ENCODE data around the gene KAT5.

KAT5 gene

DNA sequence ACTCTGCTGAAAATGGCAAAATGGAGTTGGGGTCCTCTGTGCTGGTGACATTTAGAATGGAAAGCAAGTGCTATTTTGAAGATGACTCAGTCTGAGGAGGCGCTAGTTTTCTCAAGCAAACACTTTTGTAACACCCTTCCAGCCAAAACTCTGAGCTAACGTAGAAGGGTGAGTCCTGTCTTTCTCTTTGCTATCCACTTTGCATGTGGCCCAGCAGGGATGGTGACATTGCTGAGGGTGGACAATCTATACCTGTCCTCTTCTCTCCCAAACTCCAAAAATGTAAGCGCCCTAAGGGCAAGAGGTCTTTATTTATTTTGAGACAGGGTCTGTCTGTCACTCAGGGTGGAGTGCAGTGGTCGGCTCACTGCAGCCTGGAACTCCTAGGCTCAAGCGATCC is 3.6 kb upstream of the KAT5 start:
- peaks cover 4 to 23% (median 15%) of the 10 kb centered on the region in 5 donors for H3K4me1 ChIP-seq (ENCODE audit: control insufficient read depth in 5 of 5, insufficient read depth in 5 of 5, low read length in 5 of 5)
- H3K4me3 ChIP-seq (ENCODE audit: low read depth in 1 of 5, low read length in 5 of 5): no peak overlapping the region
- H3K9me3 ChIP-seq (ENCODE audit: control insufficient read depth in 5 of 5, low read length in 5 of 5): no peaks in the 10 kb centered on the region
- no peak overlapping the region for H3K9ac ChIP-seq (ENCODE audit: low read length in 5 of 5)
- peaks cover 0 to 6% (median 4%) of the 10 kb centered on the region in 5 donors for H3K36me3 ChIP-seq (ENCODE audit: control insufficient read depth in 5 of 5, insufficient read depth in 5 of 5, low read length in 5 of 5)
- H3K27me3 ChIP-seq (ENCODE audit: control insufficient read depth in 5 of 5, insufficient read depth in 4 of 5, low read length in 5 of 5): no peaks in the 10 kb centered on the region
- H3K27ac ChIP-seq (ENCODE audit: low read depth, low read length): no peak overlapping the region

- H3K4me3 ChIP-seq (ENCODE audit: low read depth in 1 of 5, low read length in 5 of 5): no peak overlapping the region
- no peak overlapping the region for H3K9ac ChIP-seq (ENCODE audit: low read length in 5 of 5)
- peaks cover 0 to 18% (median 16%) of the 10 kb centered on the region in 5 donors for H3K36me3 ChIP-seq (ENCODE audit: control insufficient read depth in 5 of 5, insufficient read depth in 5 of 5, low read length in 5 of 5)
- H3K27me3 ChIP-seq (ENCODE audit: control insufficient read depth in 5 of 5, insufficient read depth in 4 of 5, low read length in 5 of 5): no peaks in the 10 kb centered on the region
- no peak overlapping the region for H3K27ac ChIP-seq (ENCODE audit: low read depth, low read length)
- peaks cover 4 to 23% (median 17%) of the 10 kb centered on the region in 5 donors for H3K4me1 ChIP-seq (ENCODE audit: control insufficient read depth in 5 of 5, insufficient read depth in 5 of 5, low read length in 5 of 5)
- no peaks in the 10 kb centered on the region for H3K9me3 ChIP-seq (ENCODE audit: control insufficient read depth in 5 of 5, low read length in 5 of 5)
Measured at GRCh38 chr11:65709661-65710060, 2.4 kb upstream of the KAT5 start.

DNA sequence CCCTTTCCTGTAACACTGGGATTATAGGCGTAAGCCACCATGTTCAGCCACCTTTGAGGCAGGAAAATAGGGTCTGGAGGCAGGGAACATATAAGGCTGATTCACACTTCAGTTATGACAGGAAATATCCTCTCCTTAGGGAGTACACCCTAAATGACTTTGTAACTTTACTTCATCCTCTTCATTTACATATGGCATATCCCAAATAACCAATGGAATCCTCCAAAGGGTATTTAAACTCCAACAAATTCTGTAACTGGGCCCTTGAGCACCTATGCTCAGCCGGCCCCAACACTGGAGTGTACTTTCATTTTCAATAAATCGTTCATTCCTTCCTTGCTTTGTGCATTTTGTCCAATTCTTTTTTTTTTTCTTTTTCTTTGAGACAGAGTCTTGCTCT is 1.6 kb upstream of the KAT5 start:
- H3K9ac ChIP-seq (ENCODE audit: low read length in 5 of 5): no peak overlapping the region
- H3K4me1 ChIP-seq (ENCODE audit: control insufficient read depth in 5 of 5, insufficient read depth in 5 of 5, low read length in 5 of 5): peaks cover 4 to 23% (median 17%) of the 10 kb centered on the region in 5 donors
- no peaks in the 10 kb centered on the region for H3K27me3 ChIP-seq (ENCODE audit: control insufficient read depth in 5 of 5, insufficient read depth in 4 of 5, low read length in 5 of 5)
- H3K36me3 ChIP-seq (ENCODE audit: control insufficient read depth in 5 of 5, insufficient read depth in 5 of 5, low read length in 5 of 5): peaks cover 0 to 25% (median 22%) of the 10 kb centered on the region in 5 donors
- H3K27ac ChIP-seq (ENCODE audit: low read depth, low read length): no peak overlapping the region
- H3K4me3 ChIP-seq (ENCODE audit: low read depth in 1 of 5, low read length in 5 of 5): no peak overlapping the region
- H3K9me3 ChIP-seq (ENCODE audit: control insufficient read depth in 5 of 5, low read length in 5 of 5): no peaks in the 10 kb centered on the region

DNA sequence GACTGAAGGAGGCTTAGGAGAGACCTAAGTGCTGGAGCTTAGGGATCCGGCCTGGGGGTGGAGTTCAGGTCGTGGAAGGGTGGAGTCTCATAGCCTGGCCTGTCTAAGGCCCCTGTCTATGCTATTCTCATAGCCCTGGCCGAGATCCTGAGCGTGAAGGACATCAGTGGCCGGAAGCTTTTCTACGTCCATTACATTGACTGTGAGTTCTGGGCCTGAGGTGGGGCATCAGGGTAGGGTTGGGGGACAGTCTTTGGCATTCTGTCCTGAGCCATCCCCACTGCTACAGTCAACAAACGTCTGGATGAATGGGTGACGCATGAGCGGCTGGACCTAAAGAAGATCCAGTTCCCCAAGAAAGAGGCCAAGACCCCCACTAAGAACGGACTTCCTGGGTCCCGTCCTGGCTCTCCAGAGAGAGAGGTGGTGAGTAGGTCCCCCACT is 603 bp downstream of the KAT5 start:
- Histone ChIP-seq H3K9ac (ENCODE audit: low read length in 5 of 5) (peak overlapping the region; percentile 52 to 95 (median 91)), H3K27me3 (ENCODE audit: control insufficient read depth in 5 of 5, insufficient read depth in 4 of 5, low read length in 5 of 5) (no peaks in the 10 kb centered on the region), H3K4me1 (ENCODE audit: control insufficient read depth in 5 of 5, insufficient read depth in 5 of 5, low read length in 5 of 5) (peaks cover 4 to 19% (median 16%) of the 10 kb centered on the region in 5 donors), H3K27ac (ENCODE audit: low read depth, low read length) (peak overlapping the region; percentile 99), H3K9me3 (ENCODE audit: control insufficient read depth in 5 of 5, low read length in 5 of 5) (no peaks in the 10 kb centered on the region), H3K36me3 (ENCODE audit: control insufficient read depth in 5 of 5, insufficient read depth in 5 of 5, low read length in 5 of 5) (peaks cover 0 to 47% (median 42%) of the 10 kb centered on the region in 5 donors), H3K4me3 (ENCODE audit: low read depth in 1 of 5, low read length in 5 of 5) (peak overlapping the region; percentile 79 to 92 (median 84))

DNA sequence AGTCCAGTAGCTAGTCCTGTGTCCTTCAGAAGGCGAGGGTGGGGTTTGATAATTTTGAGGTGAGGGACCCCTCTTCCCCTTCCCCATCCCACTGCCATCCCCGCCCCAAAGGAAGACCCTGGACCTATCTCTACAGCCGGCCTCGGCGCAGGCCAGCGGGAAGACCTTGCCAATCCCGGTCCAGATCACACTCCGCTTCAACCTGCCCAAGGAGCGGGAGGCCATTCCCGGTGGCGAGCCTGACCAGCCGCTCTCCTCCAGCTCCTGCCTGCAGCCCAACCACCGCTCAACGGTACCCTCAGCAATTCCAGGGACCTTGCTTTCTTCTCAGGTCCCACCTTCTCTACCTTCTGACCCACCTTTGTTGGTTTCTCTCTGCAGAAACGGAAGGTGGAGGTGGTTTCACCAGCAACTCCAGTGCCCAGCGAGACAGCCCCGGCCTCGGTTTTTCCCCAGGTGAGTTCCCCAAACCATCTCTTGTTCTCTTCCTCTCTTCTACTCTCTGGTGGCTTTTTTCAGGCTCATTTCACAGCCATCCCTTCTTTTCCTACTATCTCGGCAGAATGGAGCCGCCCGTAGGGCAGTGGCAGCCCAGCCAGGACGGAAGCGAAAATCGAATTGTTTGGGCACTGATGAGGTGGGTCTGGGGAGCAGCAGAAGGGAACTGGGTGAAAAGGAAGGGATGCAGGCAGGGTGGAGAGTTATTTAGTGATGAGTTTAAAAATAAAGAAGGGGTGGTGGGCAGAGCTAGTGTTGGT is 1.3 kb downstream of the KAT5 start:
- peak overlapping the region in 2 of 5 donors; percentile 80 to 92 for H3K4me3 ChIP-seq (ENCODE audit: low read depth in 1 of 5, low read length in 5 of 5)
- H3K9ac ChIP-seq (ENCODE audit: low read length in 5 of 5): peak overlapping the region in 3 of 5 donors; percentile 47 to 95 (median 91)
- peaks cover 0 to 54% (median 50%) of the 10 kb centered on the region in 5 donors for H3K36me3 ChIP-seq (ENCODE audit: control insufficient read depth in 5 of 5, insufficient read depth in 5 of 5, low read length in 5 of 5)
- no peaks in the 10 kb centered on the region for H3K27me3 ChIP-seq (ENCODE audit: control insufficient read depth in 5 of 5, insufficient read depth in 4 of 5, low read length in 5 of 5)
- H3K9me3 ChIP-seq (ENCODE audit: control insufficient read depth in 5 of 5, low read length in 5 of 5): no peaks in the 10 kb centered on the region
- H3K27ac ChIP-seq (ENCODE audit: low read depth, low read length): peak overlapping the region; percentile 99
- H3K4me1 ChIP-seq (ENCODE audit: control insufficient read depth in 5 of 5, insufficient read depth in 5 of 5, low read length in 5 of 5): peaks cover 5 to 25% (median 16%) of the 10 kb centered on the region in 5 donors

DNA sequence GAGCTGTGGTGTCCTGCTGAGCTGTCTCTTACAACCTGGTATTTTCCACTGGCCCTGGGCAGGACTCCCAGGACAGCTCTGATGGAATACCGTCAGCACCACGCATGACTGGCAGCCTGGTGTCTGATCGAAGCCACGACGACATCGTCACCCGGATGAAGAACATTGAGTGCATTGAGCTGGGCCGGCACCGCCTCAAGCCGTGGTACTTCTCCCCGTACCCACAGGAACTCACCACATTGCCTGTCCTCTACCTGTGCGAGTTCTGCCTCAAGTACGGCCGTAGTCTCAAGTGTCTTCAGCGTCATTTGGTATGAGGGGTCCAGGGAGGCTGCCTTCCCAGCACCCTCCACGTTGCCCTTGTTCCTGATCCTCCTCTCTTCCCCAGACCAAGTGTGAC is 2.4 kb downstream of the KAT5 start:
- H3K36me3 ChIP-seq (ENCODE audit: control insufficient read depth in 5 of 5, insufficient read depth in 5 of 5, low read length in 5 of 5): peaks cover 0 to 65% (median 60%) of the 10 kb centered on the region in 5 donors
- no peak overlapping the region for H3K9ac ChIP-seq (ENCODE audit: low read length in 5 of 5)
- H3K27me3 ChIP-seq (ENCODE audit: control insufficient read depth in 5 of 5, insufficient read depth in 4 of 5, low read length in 5 of 5): no peaks in the 10 kb centered on the region
- no peak overlapping the region for H3K27ac ChIP-seq (ENCODE audit: low read depth, low read length)
- peaks cover 7 to 36% (median 25%) of the 10 kb centered on the region in 5 donors for H3K4me1 ChIP-seq (ENCODE audit: control insufficient read depth in 5 of 5, insufficient read depth in 5 of 5, low read length in 5 of 5)
- H3K4me3 ChIP-seq (ENCODE audit: low read depth in 1 of 5, low read length in 5 of 5): no peak overlapping the region
- no peaks in the 10 kb centered on the region for H3K9me3 ChIP-seq (ENCODE audit: control insufficient read depth in 5 of 5, low read length in 5 of 5)

- H3K4me3 ChIP-seq (ENCODE audit: low read depth in 1 of 5, low read length in 5 of 5): no peak overlapping the region
- peaks cover 12 to 42% (median 30%) of the 10 kb centered on the region in 5 donors for H3K4me1 ChIP-seq (ENCODE audit: control insufficient read depth in 5 of 5, insufficient read depth in 5 of 5, low read length in 5 of 5)
- no peaks in the 10 kb centered on the region for H3K27me3 ChIP-seq (ENCODE audit: control insufficient read depth in 5 of 5, insufficient read depth in 4 of 5, low read length in 5 of 5)
- H3K9me3 ChIP-seq (ENCODE audit: control insufficient read depth in 5 of 5, low read length in 5 of 5): no peaks in the 10 kb centered on the region
- peaks cover 0 to 66% (median 60%) of the 10 kb centered on the region in 5 donors for H3K36me3 ChIP-seq (ENCODE audit: control insufficient read depth in 5 of 5, insufficient read depth in 5 of 5, low read length in 5 of 5)
- no peak overlapping the region for H3K9ac ChIP-seq (ENCODE audit: low read length in 5 of 5)
- H3K27ac ChIP-seq (ENCODE audit: low read depth, low read length): no peak overlapping the region
Measured at GRCh38 chr11:65716302-65716701, 4.2 kb downstream of the KAT5 start.

DNA sequence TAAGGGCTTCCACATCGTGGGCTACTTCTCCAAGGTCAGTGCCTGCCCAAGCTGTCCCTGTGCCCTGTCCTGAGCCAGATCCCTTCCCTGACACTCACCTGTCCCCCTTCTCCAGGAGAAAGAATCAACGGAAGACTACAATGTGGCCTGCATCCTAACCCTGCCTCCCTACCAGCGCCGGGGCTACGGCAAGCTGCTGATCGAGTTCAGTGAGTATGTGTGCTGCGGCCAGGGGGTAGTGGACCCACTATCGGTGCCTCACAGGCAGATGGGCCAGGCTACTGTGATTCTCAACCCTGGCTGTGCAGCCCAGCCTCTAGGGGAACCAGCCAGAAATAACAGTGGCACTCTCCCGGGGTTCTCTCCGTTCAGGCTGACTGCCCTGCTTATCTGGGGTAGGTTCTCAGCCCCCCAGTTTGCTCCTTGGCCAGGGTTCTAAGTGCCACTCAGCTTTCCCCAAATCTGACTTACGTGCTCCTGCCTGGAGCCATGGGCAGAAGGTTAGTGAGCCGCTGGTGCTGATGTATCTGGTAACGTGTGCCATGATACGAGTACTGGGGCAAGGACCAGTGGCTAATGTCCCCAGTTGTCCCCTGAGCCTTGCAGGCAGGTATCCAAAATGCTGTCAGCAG is 4.8 kb downstream of the KAT5 start:
- H3K9ac ChIP-seq (ENCODE audit: low read length in 5 of 5): no peak overlapping the region
- H3K27me3 ChIP-seq (ENCODE audit: control insufficient read depth in 5 of 5, insufficient read depth in 4 of 5, low read length in 5 of 5): no peaks in the 10 kb centered on the region
- H3K4me3 ChIP-seq (ENCODE audit: low read depth in 1 of 5, low read length in 5 of 5): no peak overlapping the region
- no peak overlapping the region for H3K27ac ChIP-seq (ENCODE audit: low read depth, low read length)
- H3K9me3 ChIP-seq (ENCODE audit: control insufficient read depth in 5 of 5, low read length in 5 of 5): no peaks in the 10 kb centered on the region
- peaks cover 0 to 66% (median 60%) of the 10 kb centered on the region in 5 donors for H3K36me3 ChIP-seq (ENCODE audit: control insufficient read depth in 5 of 5, insufficient read depth in 5 of 5, low read length in 5 of 5)
- peaks cover 12 to 39% (median 30%) of the 10 kb centered on the region in 5 donors for H3K4me1 ChIP-seq (ENCODE audit: control insufficient read depth in 5 of 5, insufficient read depth in 5 of 5, low read length in 5 of 5)

- Histone ChIP-seq H3K4me3 (ENCODE audit: low read depth in 1 of 5, low read length in 5 of 5) (no peak overlapping the region), H3K36me3 (ENCODE audit: control insufficient read depth in 5 of 5, insufficient read depth in 5 of 5, low read length in 5 of 5) (peaks cover 0 to 66% (median 60%) of the 10 kb centered on the region in 5 donors), H3K27me3 (ENCODE audit: control insufficient read depth in 5 of 5, insufficient read depth in 4 of 5, low read length in 5 of 5) (no peaks in the 10 kb centered on the region), H3K4me1 (ENCODE audit: control insufficient read depth in 5 of 5, insufficient read depth in 5 of 5, low read length in 5 of 5) (peaks cover 9 to 33% (median 24%) of the 10 kb centered on the region in 5 donors), H3K9me3 (ENCODE audit: control insufficient read depth in 5 of 5, low read length in 5 of 5) (no peaks in the 10 kb centered on the region), H3K27ac (ENCODE audit: low read depth, low read length) (no peak overlapping the region), H3K9ac (ENCODE audit: low read length in 5 of 5) (peak overlapping the region in 1 of 5 donors; percentile 87)
Measured at GRCh38 chr11:65717906-65718305, 5.9 kb downstream of the KAT5 start.

DNA sequence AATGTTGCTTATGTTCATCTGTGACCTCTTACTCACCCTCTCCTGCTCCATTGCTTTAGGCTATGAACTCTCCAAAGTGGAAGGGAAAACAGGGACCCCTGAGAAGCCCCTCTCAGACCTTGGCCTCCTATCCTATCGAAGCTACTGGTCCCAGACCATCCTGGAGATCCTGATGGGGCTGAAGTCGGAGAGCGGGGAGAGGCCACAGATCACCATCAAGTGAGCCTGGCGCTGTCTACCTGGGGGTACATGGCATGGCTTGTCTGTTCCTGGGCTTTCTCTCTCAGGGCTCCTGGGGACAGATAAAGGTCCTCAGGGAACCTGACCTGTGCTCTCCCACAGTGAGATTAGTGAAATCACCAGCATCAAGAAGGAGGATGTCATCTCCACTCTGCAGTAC is 6.5 kb downstream of the KAT5 start:
- no peaks in the 10 kb centered on the region for H3K27me3 ChIP-seq (ENCODE audit: control insufficient read depth in 5 of 5, insufficient read depth in 4 of 5, low read length in 5 of 5)
- H3K4me3 ChIP-seq (ENCODE audit: low read depth in 1 of 5, low read length in 5 of 5): no peak overlapping the region
- H3K9ac ChIP-seq (ENCODE audit: low read length in 5 of 5): peak overlapping the region in 2 of 5 donors; percentile 87 to 95
- peaks cover 0 to 60% (median 55%) of the 10 kb centered on the region in 5 donors for H3K36me3 ChIP-seq (ENCODE audit: control insufficient read depth in 5 of 5, insufficient read depth in 5 of 5, low read length in 5 of 5)
- H3K4me1 ChIP-seq (ENCODE audit: control insufficient read depth in 5 of 5, insufficient read depth in 5 of 5, low read length in 5 of 5): peaks cover 9 to 29% (median 18%) of the 10 kb centered on the region in 5 donors
- no peak overlapping the region for H3K27ac ChIP-seq (ENCODE audit: low read depth, low read length)
- no peaks in the 10 kb centered on the region for H3K9me3 ChIP-seq (ENCODE audit: control insufficient read depth in 5 of 5, low read length in 5 of 5)
